Liver (tissue), 3 donors: ENCODE results near the gene TUBE1.

Experiments used
- CTCF ChIP-seq: fragments of 150-350 bp; IDR thresholded peaks from 2 replicates; pipeline ENCODE4 v1.5.1; 2017; ENCODE audit warnings: improper control_type of control experiment, low read depth, low read length; ENCODE audit not compliant: missing input control
- EGR1 ChIP-seq, 2 donors: IDR thresholded peaks; 2 replicates each; pipeline ENCODE4 v1.6.1; 2016 to 2018; ENCODE audit warnings: antibody characterized with exemption in 2 of 2, low read depth in 2 of 2
- HNF4G ChIP-seq: IDR thresholded peaks from 2 replicates; pipeline ENCODE4 v1.6.1; 2016; ENCODE audit warnings: antibody characterized with exemption
- JUND ChIP-seq, 2 donors: IDR thresholded peaks; 2 replicates each; pipeline ENCODE4 v1.6.1; 2016; ENCODE audit warnings: antibody characterized with exemption in 2 of 2
- RXRA ChIP-seq, 2 donors: IDR thresholded peaks; 2 replicates each; pipeline ENCODE4 v1.6.1; 2017 to 2018; ENCODE audit warnings: antibody characterized with exemption in 2 of 2, mild to moderate bottlenecking in 1 of 2
- SP1 ChIP-seq: IDR thresholded peaks from 2 replicates; pipeline ENCODE4 v1.6.1; 2018; ENCODE audit warnings: antibody characterized with exemption, mild to moderate bottlenecking
- donor health status: healthy.
- donor health status: healthy.

- TF ChIP-seq CTCF (no peak), JUND (IDR thresholded peaks at IDR 0.05) (no peak), RXRA (IDR thresholded peaks at IDR 0.05) (no peak), EGR1 (IDR thresholded peaks at IDR 0.05; ENCODE audit: low read depth in 2 of 2) (no peak), SP1 (no peak), HNF4G (no peak)
Measured at GRCh38 chr6:112038756-112039430, 48.4 kb downstream of the TUBE1 start.
